GM23248 (cell line): ENCODE results near the gene RASGEF1C. TPM values are rescaled to one million over a fixed set of nuclear protein-coding genes. Genes with fewer than 3 reads are reported as not detected.

Experiments used
- DNase-seq: peaks from one replicate; pipeline ENCODE4 v3.0.0-alpha.2; 2015
- H2AFZ ChIP-seq: fragments of 200-600 bp; sonication (generic); 2 replicates; pipeline ENCODE4 v1.6.1; 2016; ENCODE audit warnings: antibody characterized with exemption
- H3F3A ChIP-seq: fragments of 200-600 bp; sonication (generic); 2 replicates; pipeline ENCODE4 v1.6.1; 2016; ENCODE audit warnings: mild to moderate bottlenecking, antibody characterized with exemption, mixed run types; ENCODE audit not compliant: insufficient read depth
- H3K27ac ChIP-seq: fragments of 200-600 bp; sonication (generic); 2 replicates; pipeline ENCODE4 v1.5.1; 2016; ENCODE audit warnings: mild to moderate bottlenecking
- H3K27me3 ChIP-seq: fragments of 200-600 bp; sonication (generic); replicated peaks from 2 replicates; pipeline ENCODE4 v1.6.1; 2016; ENCODE audit warnings: mild to moderate bottlenecking; ENCODE audit not compliant: insufficient read depth
- H3K36me3 ChIP-seq: fragments of 200-600 bp; sonication (generic); 2 replicates; pipeline ENCODE4 v1.6.1; 2016; ENCODE audit warnings: low read depth, mild to moderate bottlenecking
- H3K4me1 ChIP-seq: fragments of 200-600 bp; sonication (generic); 2 replicates; pipeline ENCODE4 v1.6.1; 2016; ENCODE audit warnings: mild to moderate bottlenecking; ENCODE audit not compliant: insufficient read depth
- H3K4me2 ChIP-seq: fragments of 200-600 bp; sonication (generic); one replicate; pipeline ENCODE4 v1.6.1; 2016; ENCODE audit warnings: mild to moderate bottlenecking; ENCODE audit not compliant: unreplicated experiment
- H3K4me3 ChIP-seq: fragments of 200-600 bp; sonication (generic); 2 replicates; pipeline ENCODE4 v1.5.1; 2016; ENCODE audit warnings: mild to moderate bottlenecking
- H3K79me2 ChIP-seq: fragments of 200-600 bp; sonication (generic); 2 replicates; pipeline ENCODE4 v1.6.1; 2016; ENCODE audit warnings: mild to moderate bottlenecking; ENCODE audit not compliant: insufficient read depth
- H3K9ac ChIP-seq: fragments of 200-600 bp; sonication (generic); 2 replicates; pipeline ENCODE4 v1.6.1; 2016; ENCODE audit warnings: mild to moderate bottlenecking
- H3K9me2 ChIP-seq: fragments of 200-600 bp; sonication (generic); 2 replicates; pipeline ENCODE4 v1.6.1; 2016; ENCODE audit warnings: mixed run types, mild to moderate bottlenecking, moderate library complexity; ENCODE audit not compliant: insufficient read depth
- H3K9me3 ChIP-seq: fragments of 200-600 bp; sonication (generic); one replicate; pipeline ENCODE4 v1.6.1; 2017; ENCODE audit warnings: low read depth
- H4K20me1 ChIP-seq: fragments of 200-600 bp; sonication (generic); 2 replicates; pipeline ENCODE4 v1.6.0; 2016; ENCODE audit not compliant: insufficient read depth
- EZH2 ChIP-seq: fragments of 200-600 bp; sonication (generic); IDR thresholded peaks from 2 replicates; pipeline ENCODE4 v1.6.1; 2018; ENCODE audit warnings: antibody characterized with exemption, mild to moderate bottlenecking; ENCODE audit not compliant: insufficient read depth, poor library complexity, severe bottlenecking
- EZH2phosphoT487 ChIP-seq: fragments of 200-600 bp; sonication (generic); IDR thresholded peaks from 2 replicates; pipeline ENCODE4 v1.6.1; 2018; ENCODE audit warnings: antibody characterized with exemption, moderate library complexity, mild to moderate bottlenecking, low read depth; ENCODE audit not compliant: insufficient read depth
- WGBS, 2 experiments: methylation state at CpG; one replicate each; pipeline ENCODE4 v1.1.6; 2015 to 2017; ENCODE audit warnings: low lambda C conversion rate in 2 of 2, low coverage in 1 of 2; ENCODE audit errors: missing lambda C conversion rate in 2 of 2; 5-methylcytosine and 5-hydroxymethylcytosine counted together
- in situ Hi-C: fragments of 300-500 bp; cut with MboI; formaldehyde crosslinking; loops from 2 replicates; pipeline ENCODE4 v1.15.0; 2020
- polyA plus RNA-seq: library from polyadenylated mRNA; unstranded; fragments of >200 nt; fragmentation: Nextera tagmentation; extraction: Ambion mirVana; gene quantifications from 2 replicates; pipeline ENCODE4 v1.2.1, GENCODE V29; 2016
- total RNA-seq: library from RNA; depleted of rRNA; stranded (reverse); fragments of >200 nt; shearing (Covaris generic); gene quantifications from 2 replicates; pipeline ENCODE4 v1.2.3, GENCODE V29; 2014

RASGEF1C gene
- total and polyA plus RNA-seq, 2 experiments from 2014 or later, result not detected

DNA sequence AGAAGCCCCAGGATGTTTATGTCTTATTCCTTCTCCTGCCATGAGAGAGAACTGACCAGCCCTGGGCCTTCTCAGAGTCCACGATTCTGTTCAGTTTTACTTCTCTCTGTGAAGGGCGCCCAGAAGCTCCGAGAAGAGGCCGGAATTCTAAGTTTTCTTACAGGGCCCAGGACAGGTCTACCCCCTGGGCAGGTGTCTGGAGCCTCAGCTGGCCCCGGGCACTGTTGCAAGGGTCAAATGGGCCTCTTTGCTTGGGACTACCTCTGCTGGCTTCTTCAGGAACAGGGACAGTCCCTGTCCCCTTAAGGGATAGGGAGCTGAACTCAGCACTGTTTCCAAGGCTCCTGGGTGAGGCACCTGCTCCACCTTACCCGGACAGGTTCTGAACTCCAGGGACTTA is 55.0 kb downstream of the RASGEF1C start:
- Histone ChIP-seq H3K9me3 (no peaks in the 10 kb centered on the region), H2AFZ (no peak overlapping the region), H3K4me3 (no peak overlapping the region), H4K20me1 (no peaks in the 10 kb centered on the region), H3K4me1 (no peaks in the 10 kb centered on the region), H3K36me3 (no peaks in the 10 kb centered on the region), H3F3A (no peaks in the 10 kb centered on the region), H3K9me2 (no peaks in the 10 kb centered on the region), H3K4me2 (no peak overlapping the region), H3K9ac (no peak overlapping the region), H3K27me3 (no peaks in the 10 kb centered on the region; the same call in 1 of the 2 replicates), H3K79me2 (no peaks in the 10 kb centered on the region), H3K27ac (no peak overlapping the region)
- TF ChIP-seq EZH2phosphoT487 (no peak), EZH2 (no peak)
- no peak for DNase-seq
- WGBS, 2 experiments, result 24 to 37% methylated on average over 6 of the region's 6 CpGs
- in situ Hi-C loops, result no loop called here

DNA sequence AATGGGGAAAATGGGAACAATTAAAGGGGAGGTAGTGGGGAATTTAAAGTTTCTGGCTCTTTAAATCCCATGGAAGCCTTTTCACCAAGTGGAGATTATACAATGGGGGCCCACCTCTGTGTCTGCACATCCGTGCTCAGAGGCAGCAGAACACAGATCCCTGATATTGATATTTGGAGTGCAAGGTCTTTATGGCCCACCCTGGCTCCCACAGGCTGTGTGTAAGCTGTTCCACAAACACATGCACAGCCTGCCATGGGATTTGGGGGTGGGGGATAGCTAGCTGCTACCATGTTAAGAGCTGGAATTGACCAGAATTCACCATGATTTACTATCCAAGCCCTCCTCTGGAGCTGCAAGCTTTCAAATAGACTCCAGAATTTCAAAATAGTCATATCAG is 55.9 kb downstream of the RASGEF1C start:
- in situ Hi-C loops, result no loop called here
- no peak for DNase-seq
- H3K27ac ChIP-seq, result no peak overlapping the region

GRCh38 chr5:180143656-180144364 is 65.2 kb downstream of the RASGEF1C start:
- H4K20me1 ChIP-seq, result no peaks in the 10 kb centered on the region
- DNase-seq, result no peak
- no peak overlapping the region for H3K27ac ChIP-seq
- peaks cover 6% of the 10 kb centered on the region for H3K9me3 ChIP-seq
- H3K9ac ChIP-seq, result no peak overlapping the region
- WGBS, 2 experiments, result 54 to 56% methylated on average over 15 to 16 of the region's 16 CpGs
- no peaks in the 10 kb centered on the region for H3K9me2 ChIP-seq
- H3K4me3 ChIP-seq, result no peak overlapping the region
- H2AFZ ChIP-seq, result no peak overlapping the region
- no peaks in the 10 kb centered on the region for H3F3A ChIP-seq
- peaks cover 31% of the 10 kb centered on the region for H3K27me3 ChIP-seq
- TF ChIP-seq EZH2, result no peak
- TF ChIP-seq EZH2phosphoT487, result no peak
- H3K79me2 ChIP-seq, result no peaks in the 10 kb centered on the region
- H3K4me2 ChIP-seq, result no peak overlapping the region
- no peaks in the 10 kb centered on the region for H3K4me1 ChIP-seq
- in situ Hi-C loops, result loop anchor here (25.0 kb wide), 1 partner anchor 893 kb away; the partner anchor contains the start of gene BTNL9
- no peaks in the 10 kb centered on the region for H3K36me3 ChIP-seq

More for the DNA sequence above, 55.9 kb downstream of the RASGEF1C start:
- no peaks in the 10 kb centered on the region for H4K20me1 ChIP-seq
- H3K79me2 ChIP-seq, result no peaks in the 10 kb centered on the region
- H3K9ac ChIP-seq, result no peak overlapping the region
- no peak for TF ChIP-seq EZH2phosphoT487
- TF ChIP-seq EZH2, result no peak
- H2AFZ ChIP-seq, result no peak overlapping the region
- no peaks in the 10 kb centered on the region for H3K4me1 ChIP-seq
- H3K27me3 ChIP-seq, result no peaks in the 10 kb centered on the region; the same call in 1 of the 2 replicates
- no peaks in the 10 kb centered on the region for H3F3A ChIP-seq
- H3K4me3 ChIP-seq, result no peak overlapping the region
- no peaks in the 10 kb centered on the region for H3K9me3 ChIP-seq
- H3K9me2 ChIP-seq, result no peaks in the 10 kb centered on the region
- 0 to 5% methylated on average over 1 of the region's 1 CpG for WGBS, 2 experiments
- no peak overlapping the region for H3K4me2 ChIP-seq
- no peaks in the 10 kb centered on the region for H3K36me3 ChIP-seq

DNA sequence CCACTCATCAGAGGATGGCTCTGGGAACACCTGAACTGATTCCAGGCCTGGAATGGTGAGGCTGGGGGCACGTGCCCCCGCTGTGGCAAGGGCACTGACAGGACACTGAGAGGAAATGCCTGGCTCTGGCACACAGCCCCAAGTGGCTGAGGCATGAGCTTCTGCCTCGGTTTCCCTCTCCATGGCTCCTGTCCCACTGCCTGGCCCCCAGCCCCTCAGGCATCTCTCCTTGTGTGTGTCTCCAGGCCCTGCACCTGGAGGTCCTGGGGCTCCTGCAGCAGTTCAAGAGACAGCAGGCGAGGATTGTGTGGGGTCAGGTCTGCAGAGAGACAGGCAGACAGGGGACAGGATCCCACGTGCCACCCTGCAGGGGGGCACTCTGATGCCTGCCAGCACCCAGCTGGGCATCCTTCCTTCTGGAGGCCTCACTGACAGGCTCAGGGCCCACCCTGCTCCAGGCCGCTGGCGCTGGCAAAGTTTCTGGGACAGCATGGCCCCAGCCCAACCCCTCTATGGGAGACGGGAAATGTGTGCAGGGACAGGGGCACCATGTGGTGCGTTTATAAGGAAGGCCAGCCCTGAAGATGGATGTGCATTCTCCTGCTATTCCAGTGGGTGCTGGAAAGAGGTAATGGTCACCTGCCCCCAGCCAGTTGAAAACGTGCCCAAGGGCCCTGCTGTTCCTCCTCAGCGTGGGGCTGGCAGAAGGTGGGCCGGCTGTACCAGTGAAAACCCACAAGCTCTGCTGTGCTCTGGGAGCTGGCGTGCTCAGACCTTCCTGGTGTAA is 66.0 kb downstream of the RASGEF1C start:
- Histone ChIP-seq H2AFZ (no peak overlapping the region), H3K79me2 (no peaks in the 10 kb centered on the region), H3K9ac (no peak overlapping the region), H3K4me3 (no peak overlapping the region), H3K4me1 (no peaks in the 10 kb centered on the region), H3K4me2 (no peak overlapping the region), H3K9me3 (peaks cover 6% of the 10 kb centered on the region), H3K27ac (no peak overlapping the region), H3K9me2 (no peaks in the 10 kb centered on the region), H3F3A (no peaks in the 10 kb centered on the region), H3K36me3 (no peaks in the 10 kb centered on the region), H4K20me1 (no peaks in the 10 kb centered on the region), H3K27me3 (peaks cover 33% of the 10 kb centered on the region)
- in situ Hi-C loops, result loop anchor here (25.0 kb wide), 1 partner anchor 894 kb away; the partner anchor contains the start of gene BTNL9
- 38 to 47% methylated on average over 13 of the region's 13 CpGs for WGBS, 2 experiments
- DNase-seq, result no peak
- no peak for TF ChIP-seq EZH2
- TF ChIP-seq EZH2phosphoT487, result no peak
